HCT116 (cell line): ENCODE data around the gene STK24. TPM values are rescaled to one million over a fixed set of nuclear protein-coding genes. Genes with fewer than 3 reads are reported as not detected.

Experiments used
- ATAC-seq: fragments of 200-7000 bp; cut with Tn5 transposase; 2 replicates; pipeline ENCODE4 v1.9.1; 2020; ENCODE audit warnings: mild to moderate bottlenecking, moderate library complexity
- BruUV-seq: library from RNA; stranded (reverse); fragments of 400-500 nt; replicated peaks from 2 replicates; lab custom pipeline; 2021; lab: Mats Ljungman, UMichigan
- CTCF ChIA-PET: fragments of 300-600 bp; sonication (Branson Sonifier 250); formaldehyde crosslinking; loops from one replicate; lab custom pipeline; 2021; ENCODE audit warnings: antibody characterized with exemption; lab: Charles Lee
- POLR2A ChIA-PET: fragments of 300-600, 350-600 bp; sonication (Branson Sonifier 250); formaldehyde crosslinking; loops from one replicate; lab custom pipeline; 2021; ENCODE audit warnings: antibody characterized with exemption; lab: Charles Lee
- RAD21 ChIA-PET, 2 experiments: fragments of 300-600 bp; sonication (Branson Sonifier 250); formaldehyde crosslinking; loops; one replicate each; lab custom pipeline; 2023; ENCODE audit warnings: low total read pairs in 2 of 2; ENCODE audit not compliant: uncharacterized antibody in 2 of 2, unreplicated experiment in 2 of 2, low non-redundant PET in 1 of 2; lab: Charles Lee
- DNase-seq: peaks from one replicate; pipeline ENCODE4 v3.0.0-alpha.2; 2010; ENCODE audit warnings: low read depth, low spot score
- H2AFZ ChIP-seq: fragments of 200-600 bp; shearing (Covaris generic), sonication (generic); 2 replicates; pipeline ENCODE4 v1.6.1; 2017; ENCODE audit warnings: low read depth, mixed run types, mixed read lengths, antibody characterized with exemption, low read length; ENCODE audit not compliant: poor library complexity, severe bottlenecking
- H3K27ac ChIP-seq: 2 replicates; pipeline ENCODE4 v1.5.1; 2012; ENCODE audit warnings: low read depth, low read length
- H3K27me3 ChIP-seq: fragments of 200-600 bp; sonication (generic); 2 replicates; pipeline ENCODE4 v1.6.1; 2016; ENCODE audit warnings: mixed run types, low read length, mixed read lengths; ENCODE audit not compliant: insufficient read depth
- H3K36me3 ChIP-seq, 2 experiments: fragments of 200-500 bp in 1 of 2; fragments of 200-600 bp in 1 of 2; sonication (Bioruptor generic) in 1 of 2; sonication (generic) in 1 of 2; 2 replicates each; pipeline versions ENCODE4 v1.5.1 to v1.6.1; 2014 to 2016; ENCODE audit warnings: low read length in 2 of 2, inconsistent platforms in 1 of 2, mixed read lengths in 1 of 2, mixed run types in 1 of 2; ENCODE audit not compliant: insufficient read depth in 2 of 2, control insufficient read depth in 1 of 2
- H3K4me1 ChIP-seq, 2 experiments: fragments of 200-600 bp in 1 of 2; sonication (generic) in 1 of 2; 2 replicates each; pipeline versions ENCODE4 v1.5.1 to v1.6.1; 2012 to 2017; ENCODE audit warnings: low read length in 2 of 2, inconsistent platforms in 1 of 2, mild to moderate bottlenecking in 1 of 2, mixed read lengths in 1 of 2, mixed run types in 1 of 2, moderate library complexity in 1 of 2; ENCODE audit not compliant: insufficient read depth in 2 of 2, control insufficient read depth in 1 of 2
- H3K4me2 ChIP-seq: fragments of 200-600 bp; sonication (generic); 2 replicates; pipeline ENCODE4 v1.6.1; 2017; ENCODE audit warnings: mixed run types, low read length, mixed read lengths
- H3K4me3 ChIP-seq, 2 experiments: fragments of 200-600 bp in 1 of 2; sonication (generic) in 1 of 2; replicated peaks in 1 of 2; 2 replicates each; pipeline ENCODE4 v1.5.1; 2011 to 2016; ENCODE audit warnings: low read length in 2 of 2, control low read depth in 1 of 2, low read depth in 1 of 2, mild to moderate bottlenecking in 1 of 2, mixed read lengths in 1 of 2, mixed run types in 1 of 2
- H3K79me2 ChIP-seq: fragments of 200-600 bp; sonication (generic); 2 replicates; pipeline ENCODE4 v1.6.1; 2017; ENCODE audit warnings: mild to moderate bottlenecking, mixed run types, low read length, moderate library complexity, mixed read lengths; ENCODE audit not compliant: insufficient read depth
- H3K9ac ChIP-seq: fragments of 200-600 bp; sonication (generic); 2 replicates; pipeline ENCODE4 v1.6.1; 2016; ENCODE audit warnings: low read length, mixed read lengths
- H3K9me2 ChIP-seq: fragments of 200-600 bp; sonication (generic), shearing (Covaris generic); 2 replicates; pipeline ENCODE4 v1.6.1; 2017; ENCODE audit warnings: mixed run types, mild to moderate bottlenecking, moderate library complexity; ENCODE audit not compliant: insufficient read depth
- H3K9me3 ChIP-seq, 2 experiments: fragments of 200-500 bp in 1 of 2; fragments of 200-600 bp in 1 of 2; sonication (Bioruptor generic) in 1 of 2; sonication (generic) in 1 of 2; 2 replicates each; pipeline ENCODE4 v1.6.1; 2014 to 2017; ENCODE audit warnings: low read length in 2 of 2, mixed read lengths in 2 of 2, inconsistent platforms in 1 of 2, low read depth in 1 of 2, mild to moderate bottlenecking in 1 of 2, mixed run types in 1 of 2, moderate library complexity in 1 of 2; ENCODE audit not compliant: control insufficient read depth in 1 of 2, insufficient read depth in 1 of 2
- H4K20me1 ChIP-seq: fragments of 200-600 bp; sonication (generic), shearing (Covaris generic); 2 replicates; pipeline ENCODE4 v1.6.1; 2017; ENCODE audit warnings: mixed run types, mild to moderate bottlenecking, moderate library complexity; ENCODE audit not compliant: insufficient read depth
- CEBPB ChIP-seq: IDR thresholded peaks from 2 replicates; pipeline ENCODE4 v1.6.1; 2012; ENCODE audit warnings: low read depth
- ELF1 ChIP-seq: IDR thresholded peaks from 2 replicates; pipeline ENCODE4 v1.6.1; 2012; ENCODE audit warnings: low read depth, borderline replicate concordance
- EZH2 ChIP-seq: fragments of 200-600 bp; sonication (generic); IDR thresholded peaks from 2 replicates; pipeline ENCODE4 v1.6.1; 2017; ENCODE audit warnings: antibody characterized with exemption, mixed run types
- EZH2phosphoT487 ChIP-seq: fragments of 200-600 bp; IDR thresholded peaks from 2 replicates; pipeline ENCODE4 v1.6.1; 2018; ENCODE audit warnings: antibody characterized with exemption, borderline replicate concordance
- JUND ChIP-seq: IDR thresholded peaks from 2 replicates; pipeline ENCODE4 v1.6.1; 2012
- POLR2A ChIP-seq: IDR thresholded peaks from 2 replicates; pipeline ENCODE4 v1.7.0; 2011; ENCODE audit warnings: borderline replicate concordance; ENCODE audit not compliant: insufficient read depth, insufficient read length; ENCODE audit errors: extremely low read depth
- SIN3A ChIP-seq: IDR thresholded peaks from 2 replicates; pipeline ENCODE4 v1.6.1; 2012; ENCODE audit warnings: low read depth
- SP1 ChIP-seq: IDR thresholded peaks from 2 replicates; pipeline ENCODE4 v1.6.1; 2012; ENCODE audit warnings: low read depth
- SRF ChIP-seq: IDR thresholded peaks from 2 replicates; pipeline ENCODE4 v1.6.1; 2012; ENCODE audit warnings: low read depth
- ZFX ChIP-seq: fragments of 450-650 bp; IDR thresholded peaks from 2 replicates; pipeline ENCODE4 v1.6.1; 2017
- ZNF274 ChIP-seq: fragments of 200-500 bp; sonication (Bioruptor generic); IDR thresholded peaks from 2 replicates; pipeline ENCODE4 v1.6.1; 2014; ENCODE audit warnings: mild to moderate bottlenecking, low read depth, low read length, inconsistent platforms
- intact Hi-C: fragments of 100-400 bp; cut with micrococcal nuclease; formaldehyde crosslinking; loops from 2 replicates; pipeline ENCODE4 v1.10.0; 2022
- total RNA-seq: library from RNA; stranded (reverse); gene quantifications from one replicate; pipeline ENCODE4 v1.2.1, GENCODE V29; 2021; ENCODE audit not compliant: unreplicated experiment
- TF ChIP-seq, protein P1 (sequence below): IDR thresholded peaks from 2 replicates; pipeline ENCODE4 v1.6.1; 2012; ENCODE audit warnings: low read depth
- TF ChIP-seq, protein P2 (sequence below): IDR thresholded peaks from 2 replicates; pipeline ENCODE4 v1.6.1; 2012
- TF ChIP-seq, protein P3 (sequence below): IDR thresholded peaks from 2 replicates; pipeline ENCODE4 v1.6.1; 2012

Gene STK24
- total RNA-seq, 1 experiment from 2014 or later, result 137 TPM

DNA sequence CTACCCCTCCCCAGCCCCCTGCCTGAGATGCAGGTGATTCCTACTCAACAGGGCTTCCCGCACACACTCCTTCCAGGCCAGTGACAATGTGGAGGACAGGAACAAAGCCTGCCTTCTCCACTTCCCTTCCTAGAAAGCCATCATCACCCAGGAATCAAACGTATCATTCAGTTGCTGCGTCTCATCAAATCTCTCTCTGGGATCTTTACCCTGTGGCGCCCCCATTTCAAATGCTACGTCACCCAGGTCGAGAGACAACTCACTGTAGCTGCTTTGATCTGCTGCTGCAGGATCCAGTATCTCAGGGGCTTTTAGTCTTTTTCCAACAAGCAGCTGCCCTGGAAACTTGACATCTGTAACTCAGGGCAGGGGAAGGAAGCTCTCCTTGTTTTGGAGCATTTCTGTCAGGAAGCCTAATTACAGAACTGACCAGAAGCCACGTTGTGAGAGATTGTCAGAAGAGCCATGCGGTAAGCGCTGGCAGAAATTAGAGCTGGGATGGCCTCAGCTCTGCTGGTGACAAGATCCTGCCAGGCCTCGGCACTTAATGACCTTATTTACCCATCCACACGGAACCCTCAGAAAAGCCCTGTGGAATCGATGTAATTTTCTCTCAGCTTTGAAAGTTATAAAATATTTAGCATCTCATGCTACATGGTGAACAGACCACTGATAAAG, 140.5 kb downstream of the STK24 start:
- Histone ChIP-seq H3K9me3 (no peaks in the 10 kb centered on the region), H3K4me3 (no peak overlapping the region), H3K27me3 (no peaks in the 10 kb centered on the region), H3K27ac (no peak overlapping the region), H3K9me2 (no peaks in the 10 kb centered on the region), H3K4me2 (no peak overlapping the region), H3K4me1 (no peaks in the 10 kb centered on the region), H3K36me3 (no peaks in the 10 kb centered on the region)
- intact Hi-C loops, result no loop called here
- DNase-seq, result no peak
- no peak for ATAC-seq
- POLR2A ChIA-PET, result no interaction called here
- TF ChIP-seq ELF1 (no peak), ZNF274 (no peak), JUND (no peak), ZFX (no peak), SP1 (no peak), POLR2A (no peak), EZH2phosphoT487 (no peak)
- TF ChIP-seq, all 23 proteins: peak for 0
- CTCF ChIA-PET, result interaction anchor here (1.6 kb wide), 1 partner anchor 11 kb away, joined by 4 read pairs; no protein-coding TSS in a partner anchor
- no peak overlapping the region for H2AFZ ChIP-seq
- H3K79me2 ChIP-seq, result no peaks in the 10 kb centered on the region
- no peaks in the 10 kb centered on the region for H4K20me1 ChIP-seq
- no peak overlapping the region for H3K9ac ChIP-seq
- BruUV-seq, result no TSS peak
- RAD21 ChIA-PET, result no interaction called here

DNA sequence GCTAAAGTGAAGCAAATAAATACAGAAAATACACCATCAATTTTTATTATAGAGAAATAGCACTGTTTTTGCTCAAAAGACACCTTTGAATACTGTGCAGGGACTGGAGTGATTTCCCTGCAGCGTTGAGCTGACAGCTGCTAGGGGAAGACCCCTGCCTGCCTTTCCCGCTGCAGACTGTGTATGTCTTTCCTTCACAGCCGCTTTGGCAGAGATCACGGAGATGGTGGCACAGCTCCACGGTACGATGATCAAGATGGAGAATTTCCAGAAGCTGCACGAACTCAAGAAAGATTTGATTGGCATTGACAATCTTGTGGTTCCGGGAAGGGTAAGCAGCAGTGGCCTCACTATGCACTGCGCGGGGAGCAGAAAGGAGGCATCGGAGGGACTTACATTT, 141.5 kb downstream of the STK24 start:
- TF ChIP-seq EZH2 (no peak), SIN3A (no peak), ZFX (no peak), SRF (no peak), ZNF274 (no peak), CEBPB (no peak), ELF1 (no peak), EZH2phosphoT487 (no peak)
- TF ChIP-seq, protein P1, sequence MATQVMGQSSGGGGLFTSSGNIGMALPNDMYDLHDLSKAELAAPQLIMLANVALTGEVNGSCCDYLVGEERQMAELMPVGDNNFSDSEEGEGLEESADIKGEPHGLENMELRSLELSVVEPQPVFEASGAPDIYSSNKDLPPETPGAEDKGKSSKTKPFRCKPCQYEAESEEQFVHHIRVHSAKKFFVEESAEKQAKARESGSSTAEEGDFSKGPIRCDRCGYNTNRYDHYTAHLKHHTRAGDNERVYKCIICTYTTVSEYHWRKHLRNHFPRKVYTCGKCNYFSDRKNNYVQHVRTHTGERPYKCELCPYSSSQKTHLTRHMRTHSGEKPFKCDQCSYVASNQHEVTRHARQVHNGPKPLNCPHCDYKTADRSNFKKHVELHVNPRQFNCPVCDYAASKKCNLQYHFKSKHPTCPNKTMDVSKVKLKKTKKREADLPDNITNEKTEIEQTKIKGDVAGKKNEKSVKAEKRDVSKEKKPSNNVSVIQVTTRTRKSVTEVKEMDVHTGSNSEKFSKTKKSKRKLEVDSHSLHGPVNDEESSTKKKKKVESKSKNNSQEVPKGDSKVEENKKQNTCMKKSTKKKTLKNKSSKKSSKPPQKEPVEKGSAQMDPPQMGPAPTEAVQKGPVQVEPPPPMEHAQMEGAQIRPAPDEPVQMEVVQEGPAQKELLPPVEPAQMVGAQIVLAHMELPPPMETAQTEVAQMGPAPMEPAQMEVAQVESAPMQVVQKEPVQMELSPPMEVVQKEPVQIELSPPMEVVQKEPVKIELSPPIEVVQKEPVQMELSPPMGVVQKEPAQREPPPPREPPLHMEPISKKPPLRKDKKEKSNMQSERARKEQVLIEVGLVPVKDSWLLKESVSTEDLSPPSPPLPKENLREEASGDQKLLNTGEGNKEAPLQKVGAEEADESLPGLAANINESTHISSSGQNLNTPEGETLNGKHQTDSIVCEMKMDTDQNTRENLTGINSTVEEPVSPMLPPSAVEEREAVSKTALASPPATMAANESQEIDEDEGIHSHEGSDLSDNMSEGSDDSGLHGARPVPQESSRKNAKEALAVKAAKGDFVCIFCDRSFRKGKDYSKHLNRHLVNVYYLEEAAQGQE, result no peak
- TF ChIP-seq, protein P2, sequence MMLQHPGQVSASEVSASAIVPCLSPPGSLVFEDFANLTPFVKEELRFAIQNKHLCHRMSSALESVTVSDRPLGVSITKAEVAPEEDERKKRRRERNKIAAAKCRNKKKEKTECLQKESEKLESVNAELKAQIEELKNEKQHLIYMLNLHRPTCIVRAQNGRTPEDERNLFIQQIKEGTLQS, result no peak
- TF ChIP-seq, protein P3, sequence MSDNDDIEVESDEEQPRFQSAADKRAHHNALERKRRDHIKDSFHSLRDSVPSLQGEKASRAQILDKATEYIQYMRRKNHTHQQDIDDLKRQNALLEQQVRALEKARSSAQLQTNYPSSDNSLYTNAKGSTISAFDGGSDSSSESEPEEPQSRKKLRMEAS, result no peak
- Histone ChIP-seq H3K27me3 (no peaks in the 10 kb centered on the region), H3K9me3 (no peaks in the 10 kb centered on the region), H3K79me2 (no peaks in the 10 kb centered on the region), H3K36me3 (no peaks in the 10 kb centered on the region), H3K4me2 (no peak overlapping the region), H3K4me3 (no peak overlapping the region), H3K9ac (no peak overlapping the region), H3K9me2 (no peaks in the 10 kb centered on the region), H2AFZ (no peak overlapping the region), H4K20me1 (no peaks in the 10 kb centered on the region), H3K4me1 (peaks cover 0 to 4% of the 10 kb centered on the region in 2 experiments; a peak in 1 of 4 replicates), H3K27ac (no peak overlapping the region)
- RAD21 ChIA-PET, result no interaction called here
- intact Hi-C loops, result no loop called here
- ATAC-seq, result no peak
- CTCF ChIA-PET, result interaction anchor here (1.6 kb wide), 1 partner anchor 12 kb away, joined by 4 read pairs; no protein-coding TSS in a partner anchor
- DNase-seq, result no peak
- BruUV-seq, result no TSS peak
- POLR2A ChIA-PET, result interaction anchor here (1.2 kb wide), 1 partner anchor 10 kb away, joined by 3 read pairs; no protein-coding TSS in a partner anchor
